GM12801 (cell line): Measurements from ENCODE around the gene AK5.

Experiments
- CTCF ChIP-seq: IDR thresholded peaks from one replicate; pipeline ENCODE4 v1.5.1; 2011; ENCODE audit warnings: control low read depth; ENCODE audit not compliant: insufficient read length; ENCODE audit errors: extremely low read depth

AK5 gene

GRCh38 chr1:77373702-77374101 lies 91.9 kb downstream of the AK5 start:
- TF ChIP-seq CTCF, result no peak

- no peak for TF ChIP-seq CTCF
Measured at GRCh38 chr1:77375541-77375940, 93.7 kb downstream of the AK5 start.

GRCh38 chr1:77375990-77376389 lies 94.2 kb downstream of the AK5 start:
- no peak for TF ChIP-seq CTCF

- no peak for TF ChIP-seq CTCF
Measured at GRCh38 chr1:77378723-77379535, 97.1 kb downstream of the AK5 start.

- no peak for TF ChIP-seq CTCF
Measured at GRCh38 chr1:77382366-77382765, 100.5 kb downstream of the AK5 start.

GRCh38 chr1:77383236-77383635 lies 101.4 kb downstream of the AK5 start:
- no peak for TF ChIP-seq CTCF

- TF ChIP-seq CTCF, result no peak
Measured at GRCh38 chr1:77385551-77385950, 103.7 kb downstream of the AK5 start.
